Measurements from ENCODE around the gene PRAMEF1. TPM values are rescaled to one million over a fixed set of nuclear protein-coding genes. Genes with fewer than 3 reads are reported as not detected.
"Not testable (repeated sequence)": the region's sequence is repeated elsewhere in the genome, so short reads cannot be mapped to it uniquely, and the experiment has no call there.

The PRAMEF1 gene
- total RNA-seq, 2 experiments from 2014 or later: not detected

- ChIA-PET CTCF (ENCODE audit: unreplicated experiment) (no interaction called here), POLR2A (no interaction called here)
- intact Hi-C loops (cut with micrococcal nuclease; ENCODE audit: unreplicated experiment): no loop called here
- TF ChIP-seq EZH2phosphoT487 (IDR thresholded peaks at IDR 0.05; ENCODE audit: borderline replicate concordance, low read depth, low read length): no peak
- TF ChIP-seq CTCF (conservative IDR thresholded peaks at IDR 0.05; ENCODE audit: low read length): no peak
- Histone ChIP-seq H3K9me2 (ENCODE audit: insufficient read depth, low read length) (no peaks in the 10 kb centered on the region), H3K4me3 (ENCODE audit: low read depth, low read length, poor library complexity, severe bottlenecking) (no peak overlapping the region), H3K36me3 (ENCODE audit: insufficient read depth, low read length) (no peaks in the 10 kb centered on the region), H3K4me2 (ENCODE audit: low read length) (no peak overlapping the region), H4K20me1 (ENCODE audit: insufficient read depth, low read length) (no peaks in the 10 kb centered on the region), H3K9me3 (ENCODE audit: low read length) (no peaks in the 10 kb centered on the region), H3K27ac (ENCODE audit: low read depth, low read length, poor library complexity, severe bottlenecking) (no peak overlapping the region), H3K79me2 (ENCODE audit: insufficient read depth, low read depth, low read length) (no peaks in the 10 kb centered on the region), H2AFZ (ENCODE audit: low read length) (no peak overlapping the region), H3K4me1 (ENCODE audit: insufficient read depth, low read length, poor library complexity, severe bottlenecking) (no peaks in the 10 kb centered on the region)
- no TSS peak for BruUV-seq (replicated peaks)
- DNase-seq (ENCODE audit: low spot score): no peak
Measured at GRCh38 chr1:12778907-12779306, 12.3 kb upstream of the PRAMEF1 start.

GRCh38 chr1:12781488-12781887 is 9.7 kb upstream of the PRAMEF1 start:
- CTCF ChIA-PET (ENCODE audit: unreplicated experiment); H3K79me2 ChIP-seq (ENCODE audit: insufficient read depth, low read depth, low read length); H3K36me3 ChIP-seq (ENCODE audit: insufficient read depth, low read length); H4K20me1 ChIP-seq (ENCODE audit: insufficient read depth, low read length); BruUV-seq (replicated peaks); H3K27ac ChIP-seq (ENCODE audit: low read depth, low read length, poor library complexity, severe bottlenecking); DNase-seq (ENCODE audit: low spot score); H3K9me2 ChIP-seq (ENCODE audit: insufficient read depth, low read length); H2AFZ ChIP-seq (ENCODE audit: low read length); H3K9me3 ChIP-seq (ENCODE audit: low read length); H3K4me3 ChIP-seq (ENCODE audit: low read depth, low read length, poor library complexity, severe bottlenecking); POLR2A ChIA-PET; H3K4me2 ChIP-seq (ENCODE audit: low read length); H3K4me1 ChIP-seq (ENCODE audit: insufficient read depth, low read length, poor library complexity, severe bottlenecking); intact Hi-C loops (cut with micrococcal nuclease; ENCODE audit: unreplicated experiment): not testable (repeated sequence)

GRCh38 chr1:12783783-12784182 is 7.4 kb upstream of the PRAMEF1 start:
- CTCF ChIA-PET (ENCODE audit: unreplicated experiment); intact Hi-C loops (cut with micrococcal nuclease; ENCODE audit: unreplicated experiment); H3K79me2 ChIP-seq (ENCODE audit: insufficient read depth, low read depth, low read length); H3K9me2 ChIP-seq (ENCODE audit: insufficient read depth, low read length); H2AFZ ChIP-seq (ENCODE audit: low read length); H3K4me3 ChIP-seq (ENCODE audit: low read depth, low read length, poor library complexity, severe bottlenecking); H3K27ac ChIP-seq (ENCODE audit: low read depth, low read length, poor library complexity, severe bottlenecking); H3K4me1 ChIP-seq (ENCODE audit: insufficient read depth, low read length, poor library complexity, severe bottlenecking); H4K20me1 ChIP-seq (ENCODE audit: insufficient read depth, low read length); POLR2A ChIA-PET; H3K4me2 ChIP-seq (ENCODE audit: low read length); H3K36me3 ChIP-seq (ENCODE audit: insufficient read depth, low read length); BruUV-seq (replicated peaks); H3K9me3 ChIP-seq (ENCODE audit: low read length): not testable (repeated sequence)
- peak; percentile 60 for TF ChIP-seq CTCF (conservative IDR thresholded peaks at IDR 0.05; ENCODE audit: low read length)
- peak; percentile 39 for DNase-seq (ENCODE audit: low spot score)

- H3K79me2 ChIP-seq (ENCODE audit: insufficient read depth, low read depth, low read length); CTCF ChIA-PET (ENCODE audit: unreplicated experiment); BruUV-seq (replicated peaks); H3K9me2 ChIP-seq (ENCODE audit: insufficient read depth, low read length); POLR2A ChIA-PET; H3K4me3 ChIP-seq (ENCODE audit: low read depth, low read length, poor library complexity, severe bottlenecking); H3K4me2 ChIP-seq (ENCODE audit: low read length); H3K36me3 ChIP-seq (ENCODE audit: insufficient read depth, low read length); intact Hi-C loops (cut with micrococcal nuclease; ENCODE audit: unreplicated experiment); H3K4me1 ChIP-seq (ENCODE audit: insufficient read depth, low read length, poor library complexity, severe bottlenecking); H3K9me3 ChIP-seq (ENCODE audit: low read length); H2AFZ ChIP-seq (ENCODE audit: low read length); H3K27ac ChIP-seq (ENCODE audit: low read depth, low read length, poor library complexity, severe bottlenecking); H4K20me1 ChIP-seq (ENCODE audit: insufficient read depth, low read length): not testable (repeated sequence)
- peak; percentile 19 for DNase-seq (ENCODE audit: low spot score)
Measured at GRCh38 chr1:12784729-12785128, 6.5 kb upstream of the PRAMEF1 start.

All from OCI-LY7 (cell line).